ENCODE results near the gene ANXA9. TPM values are rescaled to one million over a fixed set of nuclear protein-coding genes. Genes with fewer than 3 reads are reported as not detected.

ANXA9 gene
- total RNA-seq, 1 donor from 2014 or later = not detected

GRCh38 chr1:151010346-151010726 lies 28.2 kb downstream of the ANXA9 start:
- Histone ChIP-seq H3K27me3 (ENCODE audit: control insufficient read depth in 3 of 3, insufficient read depth in 3 of 3, low read length in 3 of 3) (no peaks in the 10 kb centered on the region), H3K9me3 (ENCODE audit: control insufficient read depth in 3 of 3, low read length in 3 of 3) (no peaks in the 10 kb centered on the region), H3K36me3 (ENCODE audit: control insufficient read depth in 3 of 3, insufficient read depth in 3 of 3, low read length in 3 of 3) (peaks cover 0 to 4% (median 3%) of the 10 kb centered on the region in 3 donors), H3K4me1 (ENCODE audit: control insufficient read depth in 3 of 3, insufficient read depth in 3 of 3, low read length in 3 of 3) (peaks cover 31 to 45% (median 34%) of the 10 kb centered on the region in 3 donors), H3K9ac (ENCODE audit: low read depth in 1 of 3, low read length in 3 of 3) (no peak overlapping the region), H3K27ac (ENCODE audit: low read depth, low read length) (no peak overlapping the region), H3K4me3 (ENCODE audit: low read length in 3 of 3) (no peak overlapping the region)

- Histone ChIP-seq H3K4me1 (ENCODE audit: control insufficient read depth in 3 of 3, insufficient read depth in 3 of 3, low read length in 3 of 3) (peaks cover 23 to 35% (median 26%) of the 10 kb centered on the region in 3 donors), H3K4me3 (ENCODE audit: low read length in 3 of 3) (no peak overlapping the region), H3K9ac (ENCODE audit: low read depth in 1 of 3, low read length in 3 of 3) (no peak overlapping the region), H3K36me3 (ENCODE audit: control insufficient read depth in 3 of 3, insufficient read depth in 3 of 3, low read length in 3 of 3) (peaks cover 0 to 4% (median 3%) of the 10 kb centered on the region in 3 donors), H3K9me3 (ENCODE audit: control insufficient read depth in 3 of 3, low read length in 3 of 3) (no peaks in the 10 kb centered on the region), H3K27ac (ENCODE audit: low read depth, low read length) (no peak overlapping the region), H3K27me3 (ENCODE audit: control insufficient read depth in 3 of 3, insufficient read depth in 3 of 3, low read length in 3 of 3) (no peaks in the 10 kb centered on the region)
Observed at GRCh38 chr1:151011154-151011850, 29.2 kb downstream of the ANXA9 start.

GRCh38 chr1:151012684-151013471 lies 30.8 kb downstream of the ANXA9 start:
- no peak overlapping the region for H3K27ac ChIP-seq (ENCODE audit: low read depth, low read length)

GRCh38 chr1:151013518-151013917 lies 31.4 kb downstream of the ANXA9 start:
- H3K36me3 ChIP-seq (ENCODE audit: control insufficient read depth in 3 of 3, insufficient read depth in 3 of 3, low read length in 3 of 3) = peaks cover 4 to 10% (median 6%) of the 10 kb centered on the region in 3 donors
- H3K9me3 ChIP-seq (ENCODE audit: control insufficient read depth in 3 of 3, low read length in 3 of 3) = no peaks in the 10 kb centered on the region
- peaks cover 11 to 18% (median 13%) of the 10 kb centered on the region in 3 donors for H3K4me1 ChIP-seq (ENCODE audit: control insufficient read depth in 3 of 3, insufficient read depth in 3 of 3, low read length in 3 of 3)
- H3K4me3 ChIP-seq (ENCODE audit: low read length in 3 of 3) = no peak overlapping the region
- no peak overlapping the region for H3K27ac ChIP-seq (ENCODE audit: low read depth, low read length)
- no peak overlapping the region for H3K9ac ChIP-seq (ENCODE audit: low read depth in 1 of 3, low read length in 3 of 3)
- no peaks in the 10 kb centered on the region for H3K27me3 ChIP-seq (ENCODE audit: control insufficient read depth in 3 of 3, insufficient read depth in 3 of 3, low read length in 3 of 3)

More at GRCh38 chr1:151012684-151013471, 30.8 kb downstream of the ANXA9 start:
- no peak overlapping the region for H3K4me3 ChIP-seq (ENCODE audit: low read length in 3 of 3)
- H3K9ac ChIP-seq (ENCODE audit: low read depth in 1 of 3, low read length in 3 of 3) = no peak overlapping the region
- peaks cover 0 to 5% (median 3%) of the 10 kb centered on the region in 3 donors for H3K36me3 ChIP-seq (ENCODE audit: control insufficient read depth in 3 of 3, insufficient read depth in 3 of 3, low read length in 3 of 3)
- no peaks in the 10 kb centered on the region for H3K9me3 ChIP-seq (ENCODE audit: control insufficient read depth in 3 of 3, low read length in 3 of 3)
- no peaks in the 10 kb centered on the region for H3K27me3 ChIP-seq (ENCODE audit: control insufficient read depth in 3 of 3, insufficient read depth in 3 of 3, low read length in 3 of 3)
- peaks cover 13 to 21% (median 16%) of the 10 kb centered on the region in 3 donors for H3K4me1 ChIP-seq (ENCODE audit: control insufficient read depth in 3 of 3, insufficient read depth in 3 of 3, low read length in 3 of 3)

- Histone ChIP-seq H3K4me1 (ENCODE audit: control insufficient read depth in 3 of 3, insufficient read depth in 3 of 3, low read length in 3 of 3) (peaks cover 10 to 24% (median 10%) of the 10 kb centered on the region in 3 donors), H3K9ac (ENCODE audit: low read depth in 1 of 3, low read length in 3 of 3) (no peak overlapping the region), H3K9me3 (ENCODE audit: control insufficient read depth in 3 of 3, low read length in 3 of 3) (no peaks in the 10 kb centered on the region), H3K27me3 (ENCODE audit: control insufficient read depth in 3 of 3, insufficient read depth in 3 of 3, low read length in 3 of 3) (no peaks in the 10 kb centered on the region), H3K36me3 (ENCODE audit: control insufficient read depth in 3 of 3, insufficient read depth in 3 of 3, low read length in 3 of 3) (peaks cover 18 to 27% (median 26%) of the 10 kb centered on the region in 3 donors), H3K27ac (ENCODE audit: low read depth, low read length) (peak overlapping the region; percentile 44), H3K4me3 (ENCODE audit: low read length in 3 of 3) (no peak overlapping the region)
Observed at GRCh38 chr1:151024540-151025146, 42.6 kb downstream of the ANXA9 start.

- peaks cover 10 to 24% (median 10%) of the 10 kb centered on the region in 3 donors for H3K4me1 ChIP-seq (ENCODE audit: control insufficient read depth in 3 of 3, insufficient read depth in 3 of 3, low read length in 3 of 3)
- H3K9me3 ChIP-seq (ENCODE audit: control insufficient read depth in 3 of 3, low read length in 3 of 3) = no peaks in the 10 kb centered on the region
- H3K27me3 ChIP-seq (ENCODE audit: control insufficient read depth in 3 of 3, insufficient read depth in 3 of 3, low read length in 3 of 3) = no peaks in the 10 kb centered on the region
- H3K4me3 ChIP-seq (ENCODE audit: low read length in 3 of 3) = no peak overlapping the region
- no peak overlapping the region for H3K9ac ChIP-seq (ENCODE audit: low read depth in 1 of 3, low read length in 3 of 3)
- peaks cover 25 to 33% (median 25%) of the 10 kb centered on the region in 3 donors for H3K36me3 ChIP-seq (ENCODE audit: control insufficient read depth in 3 of 3, insufficient read depth in 3 of 3, low read length in 3 of 3)
- H3K27ac ChIP-seq (ENCODE audit: low read depth, low read length) = no peak overlapping the region
Observed at GRCh38 chr1:151026460-151026859, 44.4 kb downstream of the ANXA9 start.

- Histone ChIP-seq H3K36me3 (ENCODE audit: control insufficient read depth in 3 of 3, insufficient read depth in 3 of 3, low read length in 3 of 3) (peaks cover 33 to 46% (median 34%) of the 10 kb centered on the region in 3 donors), H3K27ac (ENCODE audit: low read depth, low read length) (no peak overlapping the region), H3K4me1 (ENCODE audit: control insufficient read depth in 3 of 3, insufficient read depth in 3 of 3, low read length in 3 of 3) (peaks cover 0 to under 1% (median 0%) of the 10 kb centered on the region in 3 donors), H3K27me3 (ENCODE audit: control insufficient read depth in 3 of 3, insufficient read depth in 3 of 3, low read length in 3 of 3) (no peaks in the 10 kb centered on the region), H3K4me3 (ENCODE audit: low read length in 3 of 3) (no peak overlapping the region), H3K9ac (ENCODE audit: low read depth in 1 of 3, low read length in 3 of 3) (no peak overlapping the region), H3K9me3 (ENCODE audit: control insufficient read depth in 3 of 3, low read length in 3 of 3) (no peaks in the 10 kb centered on the region)
Observed at GRCh38 chr1:151032164-151032563, 50.1 kb downstream of the ANXA9 start.

- H3K27me3 ChIP-seq (ENCODE audit: control insufficient read depth in 3 of 3, insufficient read depth in 3 of 3, low read length in 3 of 3) = no peaks in the 10 kb centered on the region
- H3K9me3 ChIP-seq (ENCODE audit: control insufficient read depth in 3 of 3, low read length in 3 of 3) = no peaks in the 10 kb centered on the region
- H3K27ac ChIP-seq (ENCODE audit: low read depth, low read length) = no peak overlapping the region
- peaks cover 18 to 32% (median 25%) of the 10 kb centered on the region in 3 donors for H3K36me3 ChIP-seq (ENCODE audit: control insufficient read depth in 3 of 3, insufficient read depth in 3 of 3, low read length in 3 of 3)
- no peak overlapping the region for H3K4me3 ChIP-seq (ENCODE audit: low read length in 3 of 3)
- H3K4me1 ChIP-seq (ENCODE audit: control insufficient read depth in 3 of 3, insufficient read depth in 3 of 3, low read length in 3 of 3) = no peaks in the 10 kb centered on the region
- H3K9ac ChIP-seq (ENCODE audit: low read depth in 1 of 3, low read length in 3 of 3) = no peak overlapping the region
Observed at GRCh38 chr1:151035167-151035566, 53.1 kb downstream of the ANXA9 start.

- H3K9me3 ChIP-seq (ENCODE audit: control insufficient read depth in 3 of 3, low read length in 3 of 3) = no peaks in the 10 kb centered on the region
- no peaks in the 10 kb centered on the region for H3K4me1 ChIP-seq (ENCODE audit: control insufficient read depth in 3 of 3, insufficient read depth in 3 of 3, low read length in 3 of 3)
- H3K4me3 ChIP-seq (ENCODE audit: low read length in 3 of 3) = no peak within 1 kb of the TSS
- H3K9ac ChIP-seq (ENCODE audit: low read depth in 1 of 3, low read length in 3 of 3) = no peak within 1 kb of the TSS
- no peak within 1 kb of the TSS for H3K27ac ChIP-seq (ENCODE audit: low read depth, low read length)
- no peaks in the 10 kb centered on the region for H3K27me3 ChIP-seq (ENCODE audit: control insufficient read depth in 3 of 3, insufficient read depth in 3 of 3, low read length in 3 of 3)
- H3K36me3 ChIP-seq (ENCODE audit: control insufficient read depth in 3 of 3, insufficient read depth in 3 of 3, low read length in 3 of 3) = peaks cover 14 to 24% (median 23%) of the 10 kb centered on the region in 3 donors
Observed at GRCh38 chr1:151036356-151036755, 54.3 kb downstream of the ANXA9 start, which contains the start of gene BNIPL. BNIPL (plus strand) TSS chr1:151036586; CDS start chr1:151036726, 140 bp downstream.

Measured in skeletal muscle tissue (tissue), 4 donors.